Trophoblast cell (in vitro differentiated cells and primary cell): Measurements from ENCODE around the gene ADGRG3.
A peak's percentile ranks its signal among the peaks of the same experiment; 100 is the strongest.

Experiments
- DNase-seq, 2 donors: peaks; one replicate each; pipeline ENCODE4 v3.0.0-alpha.2; 2016
- H2AFZ ChIP-seq: 2 replicates; pipeline ENCODE4 v1.6.1; 2013; ENCODE audit warnings: low read length, moderate library complexity, mild to moderate bottlenecking; ENCODE audit not compliant: insufficient read depth, poor library complexity
- H2AK5ac ChIP-seq: 2 replicates; pipeline ENCODE4 v1.6.1; 2013; ENCODE audit warnings: mild to moderate bottlenecking, low read length
- H2BK120ac ChIP-seq: 2 replicates; pipeline ENCODE4 v1.6.1; 2013; ENCODE audit warnings: low read length, mild to moderate bottlenecking, moderate library complexity; ENCODE audit not compliant: insufficient read depth, poor library complexity
- H2BK12ac ChIP-seq: 2 replicates; pipeline ENCODE4 v1.6.1; 2013; ENCODE audit warnings: mild to moderate bottlenecking, low read length, moderate library complexity
- H2BK5ac ChIP-seq: 2 replicates; pipeline ENCODE4 v1.6.1; 2013; ENCODE audit warnings: low read length, low read depth, moderate library complexity, mild to moderate bottlenecking; ENCODE audit not compliant: poor library complexity
- H3K14ac ChIP-seq: 2 replicates; pipeline ENCODE4 v1.6.1; 2013; ENCODE audit warnings: mild to moderate bottlenecking, low read length
- H3K18ac ChIP-seq: 2 replicates; pipeline ENCODE4 v1.6.1; 2013; ENCODE audit warnings: mild to moderate bottlenecking, low read length
- H3K23ac ChIP-seq: 2 replicates; pipeline ENCODE4 v1.6.1; 2013; ENCODE audit warnings: low read length
- H3K27ac ChIP-seq: 2 replicates; pipeline ENCODE4 v1.5.1; 2013; ENCODE audit warnings: low read depth, mild to moderate bottlenecking, inconsistent platforms, low read length, moderate library complexity
- H3K27me3 ChIP-seq: 2 replicates; pipeline ENCODE4 v1.6.1; 2013; ENCODE audit warnings: inconsistent platforms, mild to moderate bottlenecking, low read length, moderate library complexity; ENCODE audit not compliant: insufficient read depth
- H3K36me3 ChIP-seq, 2 experiments: 1 replicate in 1 of 2; 2 replicates in 1 of 2; pipeline ENCODE4 v1.6.1; 2013; ENCODE audit warnings: low read length in 2 of 2, mild to moderate bottlenecking in 2 of 2, moderate library complexity in 1 of 2; ENCODE audit not compliant: insufficient read depth in 2 of 2, control insufficient read depth in 1 of 2
- H3K4ac ChIP-seq: 2 replicates; pipeline ENCODE4 v1.6.1; 2013; ENCODE audit warnings: low read depth, mild to moderate bottlenecking, low read length, moderate library complexity
- H3K4me1 ChIP-seq, 2 experiments: 1 replicate in 1 of 2; 2 replicates in 1 of 2; pipeline ENCODE4 v1.6.1; 2013; ENCODE audit warnings: low read length in 2 of 2, mild to moderate bottlenecking in 2 of 2, moderate library complexity in 1 of 2; ENCODE audit not compliant: insufficient read depth in 2 of 2, control insufficient read depth in 1 of 2
- H3K4me2 ChIP-seq: 2 replicates; pipeline ENCODE4 v1.6.1; 2013; ENCODE audit warnings: inconsistent platforms, mild to moderate bottlenecking, low read length, moderate library complexity
- H3K4me3 ChIP-seq: 2 replicates; pipeline ENCODE4 v1.5.1; 2013; ENCODE audit warnings: mild to moderate bottlenecking, low read depth, low read length, inconsistent platforms
- H3K79me1 ChIP-seq: one replicate; pipeline ENCODE4 v1.6.1; 2013; ENCODE audit warnings: low read length
- H3K79me2 ChIP-seq: 2 replicates; pipeline ENCODE4 v1.6.1; 2013; ENCODE audit warnings: low read length, mild to moderate bottlenecking; ENCODE audit not compliant: control insufficient read depth, insufficient read depth, poor library complexity
- H3K9ac ChIP-seq: 2 replicates; pipeline ENCODE4 v1.6.1; 2013; ENCODE audit warnings: mild to moderate bottlenecking, low read length
- H3K9me3 ChIP-seq: 2 replicates; pipeline ENCODE4 v1.6.1; 2013; ENCODE audit warnings: low read depth, mild to moderate bottlenecking, control low read depth, inconsistent platforms, low read length; ENCODE audit not compliant: insufficient read depth
- H4K12ac ChIP-seq: 2 replicates; pipeline ENCODE4 v1.6.1; 2013; ENCODE audit warnings: low read depth, mild to moderate bottlenecking, low read length, moderate library complexity
- H4K8ac ChIP-seq: 2 replicates; pipeline ENCODE4 v1.6.1; 2013; ENCODE audit warnings: low read depth, mild to moderate bottlenecking, low read length, moderate library complexity
- H4K91ac ChIP-seq: one replicate; pipeline ENCODE4 v1.6.1; 2013; ENCODE audit warnings: low read depth, mild to moderate bottlenecking, low read length, moderate library complexity
- WGBS: extraction: QIAGEN DNeasy Blood & Tissue Kit; methylation state at CpG from one replicate; pipeline ENCODE4 v1.1.7; 2013; ENCODE audit warnings: missing lambda C conversion rate; ENCODE audit not compliant: insufficient read length, insufficient coverage; ENCODE audit errors: extremely low coverage; 5-methylcytosine and 5-hydroxymethylcytosine counted together

The ADGRG3 gene

DNA sequence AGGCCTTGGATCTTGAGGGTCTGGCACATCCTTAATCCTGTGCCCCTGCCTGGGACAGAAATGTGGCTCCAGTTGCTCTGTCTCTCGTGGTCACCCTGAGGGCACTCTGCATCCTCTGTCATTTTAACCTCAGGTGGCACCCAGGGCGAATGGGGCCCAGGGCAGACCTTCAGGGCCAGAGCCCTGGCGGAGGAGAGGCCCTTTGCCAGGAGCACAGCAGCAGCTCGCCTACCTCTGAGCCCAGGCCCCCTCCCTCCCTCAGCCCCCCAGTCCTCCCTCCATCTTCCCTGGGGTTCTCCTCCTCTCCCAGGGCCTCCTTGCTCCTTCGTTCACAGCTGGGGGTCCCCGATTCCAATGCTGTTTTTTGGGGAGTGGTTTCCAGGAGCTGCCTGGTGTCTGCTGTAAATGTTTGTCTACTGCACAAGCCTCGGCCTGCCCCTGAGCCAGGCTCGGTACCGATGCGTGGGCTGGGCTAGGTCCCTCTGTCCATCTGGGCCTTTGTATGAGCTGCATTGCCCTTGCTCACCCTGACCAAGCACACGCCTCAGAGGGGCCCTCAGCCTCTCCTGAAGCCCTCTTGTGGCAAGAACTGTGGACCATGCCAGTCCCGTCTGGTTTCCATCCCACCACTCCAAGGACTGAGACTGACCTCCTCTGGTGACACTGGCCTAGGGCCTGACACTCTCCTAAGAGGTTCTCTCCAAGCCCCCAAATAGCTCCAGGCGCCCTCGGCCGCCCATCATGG lies 4.0 kb upstream of the ADGRG3 start:
- no peak overlapping the region for H3K18ac ChIP-seq
- no peak overlapping the region for H4K12ac ChIP-seq
- H2BK5ac ChIP-seq: no peak overlapping the region
- H3K9me3 ChIP-seq: peaks cover 3% of the 10 kb centered on the region
- H3K79me2 ChIP-seq: no peaks in the 10 kb centered on the region
- no peak overlapping the region for H4K8ac ChIP-seq
- WGBS: no CpG with 5 or more reads among the region's 15 CpGs
- no peak overlapping the region for H4K91ac ChIP-seq
- H2AK5ac ChIP-seq: no peak overlapping the region
- H3K4me3 ChIP-seq: no peak overlapping the region
- no peak overlapping the region for H3K14ac ChIP-seq
- no peak overlapping the region for H3K9ac ChIP-seq
- H2BK12ac ChIP-seq: no peak overlapping the region
- no peak overlapping the region for H3K4ac ChIP-seq
- H2AFZ ChIP-seq: no peak overlapping the region
- DNase-seq: no peak
- no peak overlapping the region for H3K23ac ChIP-seq
- H3K79me1 ChIP-seq: no peaks in the 10 kb centered on the region
- H3K27me3 ChIP-seq: no peaks in the 10 kb centered on the region
- H3K27ac ChIP-seq: no peak overlapping the region
- no peak overlapping the region for H2BK120ac ChIP-seq
- H3K4me1 ChIP-seq: peaks cover 6% of the 10 kb centered on the region in 2 experiments
- peaks cover 55 to 56% of the 10 kb centered on the region in 2 experiments for H3K36me3 ChIP-seq
- no peak overlapping the region for H3K4me2 ChIP-seq

- Histone ChIP-seq H3K4ac (no peak overlapping the region), H2AK5ac (no peak overlapping the region), H3K4me3 (no peak overlapping the region), H2AFZ (no peak overlapping the region), H3K27me3 (no peaks in the 10 kb centered on the region), H4K91ac (no peak overlapping the region), H3K79me1 (no peaks in the 10 kb centered on the region), H3K36me3 (peaks cover 49 to 50% of the 10 kb centered on the region in 2 experiments), H3K14ac (no peak overlapping the region), H3K18ac (no peak overlapping the region), H3K9ac (no peak overlapping the region), H4K8ac (no peak overlapping the region), H3K23ac (no peak overlapping the region), H2BK12ac (no peak overlapping the region), H3K4me2 (no peak overlapping the region), H3K9me3 (peaks cover 3% of the 10 kb centered on the region), H3K79me2 (no peaks in the 10 kb centered on the region), H3K27ac (no peak overlapping the region), H2BK5ac (no peak overlapping the region), H3K4me1 (peaks cover 6% of the 10 kb centered on the region in 2 experiments), H4K12ac (no peak overlapping the region), H2BK120ac (no peak overlapping the region)
- DNase-seq: peak; percentile 37 to 63
- WGBS: no CpG with 5 or more reads among the region's 6 CpGs
Observed at GRCh38 chr16:57664662-57665025, 3.5 kb upstream of the ADGRG3 start.

DNA sequence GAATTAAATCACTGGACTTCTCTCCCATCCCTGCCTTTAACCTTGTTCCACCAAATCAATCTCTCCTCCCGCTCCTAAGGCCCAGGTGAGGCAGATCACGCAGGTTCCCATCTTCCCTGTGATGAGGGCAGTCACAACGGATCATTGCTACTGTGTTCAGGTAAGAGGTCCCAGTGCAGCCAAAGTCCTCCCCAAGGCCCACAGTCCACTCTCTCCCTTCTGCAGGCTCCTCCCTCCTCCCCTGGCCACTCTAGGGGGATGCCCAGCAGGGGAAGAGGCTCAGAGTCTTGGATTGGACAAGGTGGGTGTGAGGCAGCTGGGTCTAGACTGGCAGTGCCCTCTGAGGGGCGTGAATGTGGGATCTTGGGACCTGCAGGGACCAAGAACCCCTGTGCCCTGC lies 2.6 kb upstream of the ADGRG3 start:
- H3K14ac ChIP-seq: no peak overlapping the region
- H2BK12ac ChIP-seq: no peak overlapping the region
- no peaks in the 10 kb centered on the region for H3K79me1 ChIP-seq
- H4K12ac ChIP-seq: no peak overlapping the region
- no peak overlapping the region for H4K8ac ChIP-seq
- no peak overlapping the region for H2BK120ac ChIP-seq
- peaks cover 6% of the 10 kb centered on the region in 2 experiments for H3K4me1 ChIP-seq
- no peak overlapping the region for H4K91ac ChIP-seq
- no peaks in the 10 kb centered on the region for H3K79me2 ChIP-seq
- H3K23ac ChIP-seq: no peak overlapping the region
- no peak overlapping the region for H3K4ac ChIP-seq
- H3K9me3 ChIP-seq: peaks cover 3% of the 10 kb centered on the region
- no peak overlapping the region for H3K9ac ChIP-seq
- no CpG with 5 or more reads among the region's 4 CpGs for WGBS
- no peak overlapping the region for H3K4me3 ChIP-seq
- H2BK5ac ChIP-seq: no peak overlapping the region
- DNase-seq: no peak
- H2AFZ ChIP-seq: no peak overlapping the region
- no peak overlapping the region for H2AK5ac ChIP-seq
- peaks cover 41 to 42% of the 10 kb centered on the region in 2 experiments for H3K36me3 ChIP-seq
- no peak overlapping the region for H3K4me2 ChIP-seq
- H3K27ac ChIP-seq: no peak overlapping the region
- H3K27me3 ChIP-seq: no peaks in the 10 kb centered on the region
- no peak overlapping the region for H3K18ac ChIP-seq

GRCh38 chr16:57666353-57667047 lies 1.6 kb upstream of the ADGRG3 start:
- no CpG with 5 or more reads among the region's 11 CpGs for WGBS
- Histone ChIP-seq H3K79me2 (no peaks in the 10 kb centered on the region), H4K91ac (no peak overlapping the region), H3K4me2 (no peak overlapping the region), H2AK5ac (no peak overlapping the region), H3K4me3 (no peak overlapping the region), H3K79me1 (no peaks in the 10 kb centered on the region), H3K27ac (no peak overlapping the region), H2BK12ac (no peak overlapping the region), H2BK120ac (no peak overlapping the region), H3K36me3 (peaks cover 33 to 34% of the 10 kb centered on the region in 2 experiments), H3K4me1 (peaks cover 6% of the 10 kb centered on the region in 2 experiments), H3K23ac (no peak overlapping the region), H3K18ac (no peak overlapping the region), H3K14ac (no peak overlapping the region), H2AFZ (no peak overlapping the region), H3K9me3 (peaks cover 3% of the 10 kb centered on the region), H4K12ac (no peak overlapping the region), H3K4ac (no peak overlapping the region), H4K8ac (no peak overlapping the region), H3K27me3 (no peaks in the 10 kb centered on the region), H2BK5ac (no peak overlapping the region), H3K9ac (no peak overlapping the region)
- peak; percentile 42 to 66 for DNase-seq
